Astrocyte (in vitro differentiated cells and primary cell): ENCODE data around the gene TSPAN14.

Experiments used
- CTCF ChIP-seq: IDR thresholded peaks from 2 replicates; pipeline ENCODE4 v1.5.1; 2011; ENCODE audit warnings: low read depth, mild to moderate bottlenecking, inconsistent platforms, low read length, moderate library complexity; ENCODE audit not compliant: insufficient read depth
- EZH2 ChIP-seq: IDR thresholded peaks from 2 replicates; pipeline ENCODE4 v1.6.1; 2012; ENCODE audit warnings: mild to moderate bottlenecking, low read length, inconsistent platforms; ENCODE audit not compliant: insufficient read depth

- TF ChIP-seq EZH2: no peak
- no peak for TF ChIP-seq CTCF
These were observed 50.9 kb downstream of the TSPAN14 start for GRCh38 chr10:80504897-80505465.
